ENCODE results near the gene PPP4R4. TPM values are rescaled to one million over a fixed set of nuclear protein-coding genes. Genes with fewer than 3 reads are reported as not detected.
A peak's percentile ranks its signal among the peaks of the same experiment; 100 is the strongest.
"Not testable (repeated sequence)": the region's sequence is repeated elsewhere in the genome, so short reads cannot be mapped to it uniquely, and the experiment has no call there.

Gene PPP4R4
- total RNA-seq, 1 donor from 2014 or later, result 14.0 TPM

- H3K36me3 ChIP-seq (ENCODE audit: control insufficient read depth, insufficient read depth, low read length), result no peaks in the 10 kb centered on the region
- no peaks in the 10 kb centered on the region for H3K27me3 ChIP-seq (ENCODE audit: control insufficient read depth, insufficient read depth, low read length)
- FAIRE-seq (no peak), DNase-seq (ENCODE audit: low read depth) (no peak)
- TF ChIP-seq CTCF (IDR thresholded peaks at IDR 0.05; ENCODE audit: insufficient read depth, low read length, severe bottlenecking), result no peak
- H3K4me3 ChIP-seq (ENCODE audit: low read depth, low read length), result no peak overlapping the region
These were observed 20.3 kb upstream of the PPP4R4 start for GRCh38 chr14:94153750-94154342.

- H3K27me3 ChIP-seq (ENCODE audit: control insufficient read depth, insufficient read depth, low read length); H3K4me3 ChIP-seq (ENCODE audit: low read depth, low read length); FAIRE-seq; DNase-seq (ENCODE audit: low read depth); H3K36me3 ChIP-seq (ENCODE audit: control insufficient read depth, insufficient read depth, low read length): not testable (repeated sequence)
These were observed 18.0 kb upstream of the PPP4R4 start for GRCh38 chr14:94156143-94156542.

- H3K27me3 ChIP-seq (ENCODE audit: control insufficient read depth, insufficient read depth, low read length), result no peaks in the 10 kb centered on the region
- no peaks in the 10 kb centered on the region for H3K36me3 ChIP-seq (ENCODE audit: control insufficient read depth, insufficient read depth, low read length)
- no peak for TF ChIP-seq CTCF (IDR thresholded peaks at IDR 0.05; ENCODE audit: insufficient read depth, low read length, severe bottlenecking)
- DNase-seq (ENCODE audit: low read depth) (no peak), FAIRE-seq (no peak)
- no peak overlapping the region for H3K4me3 ChIP-seq (ENCODE audit: low read depth, low read length)
These were observed 16.9 kb upstream of the PPP4R4 start for GRCh38 chr14:94157197-94157596.

- DNase-seq (ENCODE audit: low read depth) (peak; percentile 14), FAIRE-seq (no peak)
- no peak for TF ChIP-seq CTCF (IDR thresholded peaks at IDR 0.05; ENCODE audit: insufficient read depth, low read length, severe bottlenecking)
- Histone ChIP-seq H3K4me3 (ENCODE audit: low read depth, low read length) (no peak overlapping the region), H3K36me3 (ENCODE audit: control insufficient read depth, insufficient read depth, low read length) (no peaks in the 10 kb centered on the region), H3K27me3 (ENCODE audit: control insufficient read depth, insufficient read depth, low read length) (no peaks in the 10 kb centered on the region)
These were observed 15.8 kb upstream of the PPP4R4 start for GRCh38 chr14:94158239-94158883.

- no peak for DNase-seq (ENCODE audit: low read depth)
- Histone ChIP-seq H3K4me3 (ENCODE audit: low read depth, low read length) (no peak overlapping the region), H3K36me3 (ENCODE audit: control insufficient read depth, insufficient read depth, low read length) (no peaks in the 10 kb centered on the region), H3K27me3 (ENCODE audit: control insufficient read depth, insufficient read depth, low read length) (peaks cover 6% of the 10 kb centered on the region)
- FAIRE-seq, result no peak
- TF ChIP-seq CTCF (IDR thresholded peaks at IDR 0.05; ENCODE audit: insufficient read depth, low read length, severe bottlenecking), result no peak
These were observed 13.1 kb upstream of the PPP4R4 start for GRCh38 chr14:94161058-94161457.

- FAIRE-seq (no peak), DNase-seq (ENCODE audit: low read depth) (no peak)
- H3K36me3 ChIP-seq (ENCODE audit: control insufficient read depth, insufficient read depth, low read length), result no peaks in the 10 kb centered on the region
- peaks cover 6% of the 10 kb centered on the region for H3K27me3 ChIP-seq (ENCODE audit: control insufficient read depth, insufficient read depth, low read length)
- TF ChIP-seq CTCF (IDR thresholded peaks at IDR 0.05; ENCODE audit: insufficient read depth, low read length, severe bottlenecking), result no peak
- no peak overlapping the region for H3K4me3 ChIP-seq (ENCODE audit: low read depth, low read length)
These were observed 12.1 kb upstream of the PPP4R4 start for GRCh38 chr14:94161981-94162380.
